ENCODE data around the gene SRPK1. TPM values are rescaled to one million over a fixed set of nuclear protein-coding genes. Genes with fewer than 3 reads are reported as not detected.

Gene SRPK1
- total RNA-seq, 4 donors from 2014 or later: 107 to 155 (median 110) TPM

DNA sequence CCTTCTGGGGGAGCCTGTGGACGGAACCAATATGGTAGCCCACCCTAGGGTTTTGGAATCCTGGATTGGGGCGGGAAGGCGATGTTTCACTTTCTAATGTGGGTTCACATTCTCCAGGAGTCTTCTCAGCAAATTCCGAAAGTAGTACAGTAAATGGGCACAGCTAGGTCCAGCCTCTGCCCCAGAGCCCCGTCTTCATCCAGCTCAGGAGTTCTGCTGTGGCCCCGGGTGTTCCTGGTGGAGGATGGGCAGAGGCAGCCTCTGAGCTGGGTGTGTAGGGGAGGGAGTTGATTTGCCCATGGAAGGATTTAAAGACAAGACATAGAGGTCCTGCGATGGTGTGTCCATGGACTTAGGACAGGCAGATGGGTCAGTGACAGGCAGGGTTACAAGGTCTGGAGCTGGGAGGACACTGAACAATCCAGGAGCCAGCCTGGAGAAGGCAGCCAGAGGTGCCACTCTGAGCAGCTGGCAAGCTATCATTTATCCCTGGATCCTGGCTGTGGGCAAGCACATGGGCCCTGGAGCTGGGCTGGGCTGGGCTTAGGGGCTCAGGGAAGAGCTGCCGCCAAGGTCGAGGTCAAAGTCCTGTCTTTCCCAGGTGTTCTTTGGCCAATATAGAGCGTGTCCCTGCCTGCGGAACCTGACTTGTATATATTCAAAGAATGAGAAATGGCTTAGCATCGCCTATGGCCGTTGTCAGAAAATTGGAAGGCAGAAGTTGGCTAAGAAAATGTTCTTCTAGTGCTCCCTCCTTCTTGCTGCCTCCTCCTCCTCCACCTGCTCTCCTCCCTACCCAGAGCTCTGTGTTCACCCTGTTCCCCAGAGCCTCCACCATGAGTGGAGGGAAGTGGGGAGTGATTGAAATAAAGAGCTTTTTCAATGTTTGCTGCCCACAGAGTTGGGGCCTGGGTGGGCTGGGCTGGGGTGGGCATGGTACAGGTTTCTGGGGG, 133.4 kb downstream of the SRPK1 start:
- Histone ChIP-seq H3K9me3 (no peaks in the 10 kb centered on the region), H3K27me3 (peaks cover 54% of the 10 kb centered on the region), H3K36me3 (no peaks in the 10 kb centered on the region), H3K4me3 (no peak overlapping the region), H3K27ac (no peak overlapping the region), H3K4me1 (no peaks in the 10 kb centered on the region)
- intact Hi-C loops (cut with DNase I; ENCODE audit: low total_unique reads) (loop anchor here (1.0 kb wide), 1 partner anchor 11 kb away; no protein-coding TSS in a partner anchor), in situ Hi-C loops (cut with MboI; ENCODE audit: low pct_ligation_motif_present in 1 of 4, low pct_unique_long_range_greater_than_20kb in 1 of 4, low sequenced_read_pairs in 3 of 4) (loop anchor here in 1 of 4 donors (25.0 kb wide), 1 partner anchor 1825 kb away; no protein-coding TSS in a partner anchor)
- no peak for DNase-seq
- TF ChIP-seq POLR2A (IDR thresholded peaks at IDR 0.05) (no peak), POLR2AphosphoS5 (IDR thresholded peaks at IDR 0.05) (no peak), EP300 (IDR thresholded peaks at IDR 0.05; ENCODE audit: low read depth) (no peak)
- TF ChIP-seq, protein P1, sequence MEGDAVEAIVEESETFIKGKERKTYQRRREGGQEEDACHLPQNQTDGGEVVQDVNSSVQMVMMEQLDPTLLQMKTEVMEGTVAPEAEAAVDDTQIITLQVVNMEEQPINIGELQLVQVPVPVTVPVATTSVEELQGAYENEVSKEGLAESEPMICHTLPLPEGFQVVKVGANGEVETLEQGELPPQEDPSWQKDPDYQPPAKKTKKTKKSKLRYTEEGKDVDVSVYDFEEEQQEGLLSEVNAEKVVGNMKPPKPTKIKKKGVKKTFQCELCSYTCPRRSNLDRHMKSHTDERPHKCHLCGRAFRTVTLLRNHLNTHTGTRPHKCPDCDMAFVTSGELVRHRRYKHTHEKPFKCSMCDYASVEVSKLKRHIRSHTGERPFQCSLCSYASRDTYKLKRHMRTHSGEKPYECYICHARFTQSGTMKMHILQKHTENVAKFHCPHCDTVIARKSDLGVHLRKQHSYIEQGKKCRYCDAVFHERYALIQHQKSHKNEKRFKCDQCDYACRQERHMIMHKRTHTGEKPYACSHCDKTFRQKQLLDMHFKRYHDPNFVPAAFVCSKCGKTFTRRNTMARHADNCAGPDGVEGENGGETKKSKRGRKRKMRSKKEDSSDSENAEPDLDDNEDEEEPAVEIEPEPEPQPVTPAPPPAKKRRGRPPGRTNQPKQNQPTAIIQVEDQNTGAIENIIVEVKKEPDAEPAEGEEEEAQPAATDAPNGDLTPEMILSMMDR (IDR thresholded peaks at IDR 0.05): no peak
- WGBS, 2 donors (ENCODE audit: low coverage in 1 of 2): 55 to 71% methylated on average over 5 to 13 of the region's 13 CpGs

DNA sequence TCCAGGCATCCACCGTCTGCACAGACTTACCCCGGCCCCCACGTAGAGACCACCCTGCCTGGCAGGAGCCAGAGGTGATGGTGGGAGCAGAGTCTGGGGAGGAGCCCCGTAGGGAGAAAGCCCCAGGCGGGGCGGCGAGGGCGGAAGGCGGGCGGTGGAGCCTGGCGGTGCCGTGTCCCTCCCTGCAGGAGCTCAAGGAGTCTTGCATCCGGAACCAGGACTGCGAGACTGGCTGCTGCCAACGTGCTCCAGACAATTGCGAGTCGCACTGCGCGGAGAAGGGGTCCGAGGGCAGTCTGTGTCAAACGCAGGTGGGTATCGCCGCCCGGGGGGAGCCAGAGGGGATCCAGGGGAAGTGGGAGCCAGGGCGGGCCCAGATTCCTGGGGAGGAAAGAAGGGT, 134.1 kb downstream of the SRPK1 start:
- in situ Hi-C loops (cut with MboI; ENCODE audit: low pct_ligation_motif_present in 1 of 4, low pct_unique_long_range_greater_than_20kb in 1 of 4, low sequenced_read_pairs in 3 of 4) (loop anchor here in 1 of 4 donors (25.0 kb wide), 1 partner anchor 1825 kb away; no protein-coding TSS in a partner anchor), intact Hi-C loops (cut with DNase I; ENCODE audit: low total_unique reads) (loop anchor here (1.0 kb wide), 1 partner anchor 11 kb away; no protein-coding TSS in a partner anchor)
- DNase-seq: no peak
- H3K27me3 ChIP-seq: peaks cover 49% of the 10 kb centered on the region
- H3K4me3 ChIP-seq: no peak overlapping the region
- H3K27ac ChIP-seq: no peak overlapping the region
- no peaks in the 10 kb centered on the region for H3K36me3 ChIP-seq
- TF ChIP-seq, protein P1 (IDR thresholded peaks at IDR 0.05): no peak
- TF ChIP-seq EP300 (IDR thresholded peaks at IDR 0.05; ENCODE audit: low read depth) (no peak), POLR2AphosphoS5 (IDR thresholded peaks at IDR 0.05) (no peak), POLR2A (IDR thresholded peaks at IDR 0.05) (no peak)
- no peaks in the 10 kb centered on the region for H3K4me1 ChIP-seq
- no peaks in the 10 kb centered on the region for H3K9me3 ChIP-seq
- 65 to 78% methylated on average over 9 to 25 of the region's 25 CpGs for whole genome bisulfite sequencing, 2 donors (ENCODE audit: low coverage in 1 of 2)

GRCh38 chr6:35786272-35786671, 134.6 kb downstream of the SRPK1 start:
- DNase-seq: no peak
- Histone ChIP-seq H3K9me3 (no peaks in the 10 kb centered on the region), H3K4me3 (no peak overlapping the region), H3K27me3 (peaks cover 49% of the 10 kb centered on the region), H3K36me3 (no peaks in the 10 kb centered on the region), H3K27ac (no peak overlapping the region), H3K4me1 (no peaks in the 10 kb centered on the region)
- TF ChIP-seq EP300 (IDR thresholded peaks at IDR 0.05; ENCODE audit: low read depth) (no peak), POLR2A (IDR thresholded peaks at IDR 0.05) (no peak), POLR2AphosphoS5 (IDR thresholded peaks at IDR 0.05) (no peak)
- TF ChIP-seq, protein P1 (IDR thresholded peaks at IDR 0.05): no peak
- intact Hi-C loops (cut with DNase I; ENCODE audit: low total_unique reads) (no loop called here), in situ Hi-C loops (cut with MboI; ENCODE audit: low pct_ligation_motif_present in 1 of 4, low pct_unique_long_range_greater_than_20kb in 1 of 4, low sequenced_read_pairs in 3 of 4) (loop anchor here in 1 of 4 donors (25.0 kb wide), 1 partner anchor 1826 kb away; no protein-coding TSS in a partner anchor)
- 54% methylated on average over 2 of the region's 2 CpGs; no CpG with 5 or more reads in 1 of the 2 donors for WGBS, 2 donors (ENCODE audit: low coverage in 1 of 2)

- Histone ChIP-seq H3K9me3 (no peaks in the 10 kb centered on the region), H3K36me3 (no peaks in the 10 kb centered on the region), H3K4me3 (no peak overlapping the region), H3K27ac (no peak overlapping the region), H3K27me3 (peaks cover 39% of the 10 kb centered on the region), H3K4me1 (no peaks in the 10 kb centered on the region)
- TF ChIP-seq, protein P1 (IDR thresholded peaks at IDR 0.05): no peak
- TF ChIP-seq EP300 (IDR thresholded peaks at IDR 0.05; ENCODE audit: low read depth): no peak
- TF ChIP-seq POLR2A (IDR thresholded peaks at IDR 0.05): no peak
- no peak for TF ChIP-seq POLR2AphosphoS5 (IDR thresholded peaks at IDR 0.05)
- intact Hi-C loops (cut with DNase I; ENCODE audit: low total_unique reads): no loop called here
- WGBS, 2 donors (ENCODE audit: low coverage in 1 of 2): 60% methylated on average over 1 to 2 of the region's 2 CpGs
- in situ Hi-C loops (cut with MboI; ENCODE audit: low pct_ligation_motif_present in 1 of 4, low pct_unique_long_range_greater_than_20kb in 1 of 4, low sequenced_read_pairs in 3 of 4): loop anchor here in 1 of 4 donors (25.0 kb wide), 1 partner anchor 1828 kb away; no protein-coding TSS in a partner anchor
- no peak for DNase-seq
These were observed 136.7 kb downstream of the SRPK1 start for GRCh38 chr6:35784200-35784599.
